RPMI8226 (cell line): ENCODE data around the gene TRIO.

ENCODE experiments used
- DNase-seq: peaks from one replicate; pipeline ENCODE4 v3.0.0-alpha.2; 2015

The TRIO gene

DNA sequence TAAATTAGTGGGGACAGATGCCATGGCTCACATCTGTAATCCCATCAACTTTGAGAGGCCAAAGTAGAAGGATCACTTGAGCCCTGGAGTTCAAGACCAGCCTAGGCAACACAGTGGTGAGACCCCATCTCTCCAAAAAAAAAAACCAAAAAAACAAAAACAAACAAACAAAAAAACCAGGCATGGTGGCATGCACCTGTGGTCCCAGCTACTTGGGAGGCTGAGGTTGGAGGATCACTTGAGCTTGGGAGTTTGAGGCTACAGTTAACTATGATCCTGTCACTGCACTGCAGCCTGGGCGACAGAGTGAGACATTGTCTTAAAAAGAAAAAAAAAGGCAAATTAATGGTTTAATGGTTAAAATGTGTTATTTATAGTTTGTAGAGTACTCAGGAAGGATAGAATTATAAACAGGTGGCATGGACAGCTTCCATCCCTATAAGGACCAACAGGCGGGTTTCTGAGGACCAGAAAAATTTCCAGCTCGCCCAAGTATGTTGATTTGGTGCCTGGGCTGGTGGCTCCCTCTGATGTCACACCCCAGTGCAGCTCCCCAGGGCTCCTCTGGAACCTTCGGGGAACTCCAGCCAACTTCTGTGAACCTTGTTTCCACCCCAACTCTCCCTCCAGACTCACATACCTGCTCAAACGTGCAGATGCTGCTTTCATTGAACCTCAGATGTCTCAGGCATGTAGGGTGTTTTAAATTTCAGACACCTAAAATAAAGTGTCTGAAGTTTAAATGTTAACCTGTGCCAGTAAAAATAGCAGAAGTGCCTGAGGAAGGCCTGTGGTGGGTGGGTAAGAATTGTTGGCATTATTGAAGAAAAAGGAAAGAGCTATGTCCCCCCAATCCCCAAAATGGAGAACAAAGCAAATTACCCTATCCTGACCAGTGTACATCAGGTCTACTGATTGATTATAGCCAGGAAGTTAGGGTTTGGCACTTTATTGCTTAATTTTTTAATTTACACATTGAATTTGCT, 69.0 kb downstream of the TRIO start:
- DNase-seq = peak; percentile 76

DNA sequence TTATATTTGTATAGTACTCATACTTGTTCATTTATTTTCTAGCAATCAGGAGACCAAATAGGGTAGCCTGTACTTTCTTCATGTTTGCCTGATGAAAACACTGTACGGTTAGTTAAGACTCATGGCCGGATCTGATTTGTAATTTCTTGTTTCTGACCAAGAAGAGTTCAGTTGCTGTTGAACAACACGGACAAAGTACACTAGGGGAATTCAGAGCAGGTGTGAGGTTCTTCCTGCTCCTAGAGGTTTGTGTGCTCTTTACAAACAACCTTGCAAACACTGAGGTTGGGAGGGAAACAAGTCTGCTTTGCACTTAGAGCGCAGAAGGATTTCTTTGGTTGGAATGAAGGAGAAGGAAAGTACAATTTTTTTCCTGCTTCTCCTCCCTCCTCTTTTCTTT, 69.7 kb downstream of the TRIO start:
- DNase-seq = peak; percentile 70

DNA sequence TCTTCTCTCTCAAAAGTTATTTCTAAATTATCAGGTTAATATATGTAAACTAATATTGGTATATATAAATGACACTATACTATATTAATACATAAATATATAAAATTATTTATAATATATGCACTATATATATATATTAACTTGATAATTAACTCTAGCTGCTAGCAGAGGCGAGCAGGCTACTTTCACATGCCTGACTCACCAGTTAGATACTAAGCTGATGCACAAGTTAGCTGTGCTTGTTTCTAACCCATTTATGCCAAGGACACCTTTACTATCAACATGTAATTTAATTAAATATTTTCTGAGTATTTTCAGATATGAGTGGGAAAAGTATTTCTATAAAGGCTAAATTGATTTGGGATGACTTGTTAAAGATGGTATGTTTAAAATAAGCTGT, 70.1 kb downstream of the TRIO start:
- DNase-seq = no peak

DNA sequence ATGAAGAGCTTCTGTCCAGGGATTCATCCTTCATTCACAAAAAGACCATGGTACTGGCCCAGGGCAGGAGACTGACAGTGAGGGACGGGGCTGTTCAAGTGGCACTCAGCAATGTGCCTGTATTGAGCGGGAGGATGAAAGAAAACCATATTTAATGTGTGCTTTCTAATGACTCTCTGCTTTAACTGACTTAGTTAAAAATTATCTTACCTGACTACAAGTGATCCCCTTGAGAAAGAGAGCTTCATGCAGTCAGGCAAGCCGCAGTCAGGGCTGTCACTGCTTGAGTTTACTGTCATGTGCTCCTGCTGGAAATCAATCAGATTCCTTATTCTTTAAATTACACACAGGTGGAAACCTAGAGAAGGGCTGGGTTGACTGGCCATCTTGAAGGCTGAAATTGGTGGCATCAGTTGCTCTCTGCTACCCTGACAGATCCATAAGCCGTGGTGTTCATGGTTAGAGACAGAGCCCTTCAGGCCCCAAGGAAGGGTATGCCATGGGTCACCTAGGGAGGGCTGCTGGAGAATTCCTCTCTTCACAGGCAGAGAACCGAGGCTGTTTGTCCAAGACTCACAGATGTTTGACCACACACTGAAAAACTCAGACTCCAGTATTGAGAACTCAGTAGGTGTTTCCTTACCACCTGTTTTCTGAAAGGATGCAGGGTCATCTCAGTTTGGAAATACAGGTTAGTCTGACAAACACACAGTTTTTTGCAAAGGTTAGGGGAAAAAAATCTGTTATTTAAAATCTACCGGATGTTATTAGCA, 70.9 kb downstream of the TRIO start:
- peak; percentile 76 for DNase-seq

DNA sequence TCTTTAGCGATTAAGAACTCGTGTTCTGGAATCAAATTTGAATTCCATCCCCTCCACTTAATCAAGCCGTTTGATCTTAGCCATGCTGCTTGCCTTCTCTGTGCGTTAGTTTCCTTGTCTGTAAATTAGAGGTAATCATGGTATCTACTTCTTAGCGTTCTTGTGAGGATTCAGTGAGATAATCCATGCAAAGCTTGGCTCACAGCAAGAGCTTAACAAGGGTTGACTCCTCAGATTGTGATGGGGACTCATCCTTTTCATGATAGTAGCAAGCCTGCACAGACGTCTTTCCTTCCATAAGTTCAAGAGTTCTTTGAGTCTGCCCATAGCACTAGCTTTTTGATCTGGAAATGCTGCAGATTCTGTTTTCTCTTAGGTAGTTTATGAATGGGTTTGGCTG, 72.8 kb downstream of the TRIO start:
- DNase-seq = no peak

- DNase-seq = no peak
These were observed 73.2 kb downstream of the TRIO start for GRCh38 chr5:14216372-14216771.

DNA sequence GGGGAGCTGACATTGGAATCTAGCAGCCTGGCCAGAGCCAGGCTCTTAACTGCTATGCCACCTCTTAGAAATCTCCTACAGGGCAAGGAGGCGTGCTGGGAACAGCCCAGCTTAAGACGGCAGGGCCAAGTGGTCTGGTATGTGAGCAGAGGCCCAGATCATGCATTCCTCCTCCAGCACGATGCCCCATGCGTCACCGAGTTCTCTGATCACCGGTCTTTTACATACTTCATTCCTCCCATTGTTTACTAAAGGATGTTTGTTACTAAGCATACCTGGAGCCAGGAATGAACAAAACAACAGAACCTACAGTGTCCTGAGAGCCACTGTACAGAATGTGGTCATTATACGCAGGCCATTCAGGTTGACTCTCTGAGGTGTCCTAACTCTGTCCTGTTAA, 73.8 kb downstream of the TRIO start:
- DNase-seq = peak; percentile 22

DNA sequence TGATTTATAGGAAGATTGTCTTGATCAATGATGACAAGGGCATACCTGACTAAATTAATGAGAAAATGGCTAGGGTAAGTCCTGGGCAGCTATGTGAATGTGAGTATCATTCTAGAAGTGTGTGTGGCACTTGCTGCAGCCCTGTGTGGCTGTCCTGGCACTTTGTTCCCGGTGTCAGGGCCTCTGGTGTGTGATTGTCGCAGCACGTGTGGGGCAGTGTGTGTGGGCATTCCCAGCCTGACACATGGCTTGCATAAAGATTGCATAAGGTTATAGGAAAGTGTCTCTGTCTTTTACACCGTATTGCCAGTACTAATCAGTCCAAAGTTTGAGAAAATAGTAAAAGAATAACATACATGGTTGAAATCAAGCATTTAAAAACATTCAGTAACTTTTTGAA, 74.4 kb downstream of the TRIO start:
- DNase-seq = peak; percentile 33

DNA sequence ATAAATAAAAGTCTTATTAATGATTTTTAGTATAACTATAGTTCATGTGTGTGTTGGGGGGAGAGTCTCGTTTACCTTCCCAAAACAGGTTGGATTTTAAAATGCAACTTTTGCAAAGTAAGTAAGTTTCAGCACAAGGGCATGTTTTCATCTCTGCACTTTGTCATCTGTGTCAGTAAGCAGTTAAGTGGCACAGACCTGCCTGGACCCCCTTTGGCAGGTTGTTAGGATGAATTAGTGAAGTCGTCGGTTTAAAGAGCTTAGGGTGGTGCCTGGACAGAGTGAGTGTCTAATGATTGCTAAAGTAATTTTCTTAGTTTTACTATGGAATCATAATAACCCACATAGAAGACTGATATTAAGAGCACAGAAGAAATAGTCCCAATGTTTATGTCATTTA, 74.9 kb downstream of the TRIO start:
- peak; percentile 57 for DNase-seq

- DNase-seq = peak; percentile 70
These were observed 75.3 kb downstream of the TRIO start for GRCh38 chr5:14218480-14218879.

DNA sequence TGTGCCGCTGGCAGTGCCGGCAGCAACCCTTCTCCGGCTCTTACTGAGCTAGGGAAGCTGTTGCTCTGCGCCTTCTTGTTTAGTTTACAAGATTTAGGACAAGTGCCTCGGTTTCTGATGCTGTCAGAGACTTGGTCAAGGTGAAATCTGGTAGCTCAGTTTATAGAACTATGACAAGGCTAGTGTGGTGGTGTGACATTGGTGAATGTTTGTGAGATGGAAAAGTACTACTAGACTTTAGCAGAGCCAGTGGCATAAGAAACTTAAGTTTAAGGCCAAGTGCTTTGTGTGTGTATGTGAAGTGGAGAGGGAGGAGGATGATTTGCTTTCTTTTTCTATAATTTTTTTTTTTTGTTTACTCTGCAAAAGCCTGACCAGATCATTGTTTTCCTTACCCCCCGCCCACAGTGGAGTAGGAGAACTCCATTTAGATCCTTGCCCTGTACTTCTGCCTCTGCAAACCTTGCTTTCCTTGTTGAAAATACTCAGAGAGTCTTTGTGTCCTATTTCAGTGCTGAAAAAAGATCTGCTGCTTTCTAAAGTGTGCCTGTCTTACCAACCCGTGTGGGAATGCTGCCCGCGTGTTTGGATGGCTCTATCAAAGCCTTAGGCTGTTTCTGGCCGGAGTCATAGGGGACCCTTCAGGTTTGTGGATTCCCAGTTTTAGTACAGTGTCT, 75.9 kb downstream of the TRIO start:
- peak; percentile 59 for DNase-seq

DNA sequence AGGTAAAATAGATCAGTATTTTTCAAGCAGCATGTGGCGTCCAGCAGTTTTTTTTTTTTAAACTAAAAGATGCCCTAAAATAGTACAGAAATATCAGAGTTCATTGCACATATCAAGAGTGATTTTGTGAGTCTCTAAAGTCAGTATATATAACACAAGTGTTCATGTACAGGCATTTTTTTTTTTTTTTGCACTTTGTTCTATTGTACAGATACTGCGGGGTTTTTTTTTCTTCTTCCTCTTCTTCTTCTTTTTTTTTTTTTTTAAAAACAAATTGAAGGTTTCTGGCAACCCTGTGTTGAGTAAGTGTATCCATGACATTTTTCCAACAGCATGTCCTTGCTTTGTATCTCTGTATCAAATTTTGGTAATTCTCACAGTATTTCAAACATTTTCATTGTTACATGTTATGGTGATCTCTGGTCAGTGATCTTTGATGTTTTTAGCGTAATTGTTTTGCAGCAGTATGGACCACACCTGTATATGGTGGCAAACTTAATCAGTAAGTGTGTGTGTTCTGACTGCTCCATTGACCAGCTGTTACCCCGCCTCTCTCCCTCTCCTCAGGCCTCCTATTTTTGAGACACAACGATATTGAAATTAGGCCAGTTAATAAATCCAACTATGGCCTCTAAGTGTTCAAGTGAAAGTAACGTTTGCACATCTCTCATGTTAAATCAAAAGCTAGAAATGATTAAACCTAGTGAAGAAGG, 76.8 kb downstream of the TRIO start:
- DNase-seq = peak; percentile 20

- DNase-seq = peak; percentile 24
These were observed 77.5 kb downstream of the TRIO start for GRCh38 chr5:14220642-14221041.

DNA sequence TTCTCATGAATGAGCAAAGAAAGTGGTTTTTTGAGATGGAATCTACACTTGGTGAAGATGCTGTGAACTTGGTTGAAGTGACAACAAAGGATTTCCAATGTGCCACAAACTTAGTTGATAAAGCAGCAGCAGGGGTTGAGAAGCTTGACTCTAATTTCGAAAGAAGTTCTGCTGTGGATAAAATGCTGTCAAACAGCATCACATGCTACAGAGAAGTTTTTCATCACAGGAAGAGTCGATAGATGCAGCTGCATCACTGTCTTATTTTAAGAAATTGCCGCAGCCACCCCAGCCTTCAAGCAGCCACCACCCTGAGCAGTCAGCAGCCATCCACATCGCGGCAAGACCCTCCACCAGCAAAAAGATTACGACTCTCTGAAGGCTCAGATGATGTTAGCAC, 78.6 kb downstream of the TRIO start:
- DNase-seq = no peak

DNA sequence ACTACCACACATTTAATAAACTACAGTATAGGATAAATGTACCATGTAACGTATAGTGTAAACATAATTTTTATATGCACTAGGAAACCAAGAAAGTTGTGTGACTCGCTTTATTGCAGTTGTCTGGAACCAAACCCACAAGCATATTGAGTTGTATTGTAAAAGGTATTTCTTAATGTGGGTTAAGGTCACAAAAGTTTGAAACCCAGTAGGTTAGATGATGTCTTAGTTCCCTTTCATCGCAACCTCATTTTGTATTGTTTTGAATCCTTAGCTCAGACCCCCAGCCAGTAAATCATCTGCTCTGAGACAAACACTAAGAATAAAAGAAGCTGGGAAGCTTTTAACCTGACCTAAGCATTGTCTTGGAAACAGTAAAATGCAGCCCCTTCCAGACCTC, 79.1 kb downstream of the TRIO start:
- DNase-seq = no peak

DNA sequence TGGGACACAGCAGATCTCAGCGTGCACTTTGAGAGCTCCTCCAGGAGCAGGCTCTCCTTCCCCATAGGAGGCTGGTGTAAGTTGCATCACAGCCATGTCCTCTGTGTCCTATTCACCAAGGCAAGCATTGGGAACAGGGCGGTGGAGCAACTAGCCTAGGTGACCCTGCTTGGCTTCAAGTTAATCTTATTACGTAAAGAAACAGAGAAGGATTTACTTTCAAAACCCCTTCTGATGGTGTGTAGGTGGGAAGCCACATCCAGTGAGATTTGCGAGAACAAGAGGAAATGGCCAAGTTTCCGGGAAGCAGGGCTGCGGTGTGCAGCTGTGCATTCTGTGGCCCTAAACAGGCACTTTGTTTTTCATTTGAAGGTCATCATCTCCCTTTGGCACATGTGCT, 80.2 kb downstream of the TRIO start:
- DNase-seq = peak; percentile 68

DNA sequence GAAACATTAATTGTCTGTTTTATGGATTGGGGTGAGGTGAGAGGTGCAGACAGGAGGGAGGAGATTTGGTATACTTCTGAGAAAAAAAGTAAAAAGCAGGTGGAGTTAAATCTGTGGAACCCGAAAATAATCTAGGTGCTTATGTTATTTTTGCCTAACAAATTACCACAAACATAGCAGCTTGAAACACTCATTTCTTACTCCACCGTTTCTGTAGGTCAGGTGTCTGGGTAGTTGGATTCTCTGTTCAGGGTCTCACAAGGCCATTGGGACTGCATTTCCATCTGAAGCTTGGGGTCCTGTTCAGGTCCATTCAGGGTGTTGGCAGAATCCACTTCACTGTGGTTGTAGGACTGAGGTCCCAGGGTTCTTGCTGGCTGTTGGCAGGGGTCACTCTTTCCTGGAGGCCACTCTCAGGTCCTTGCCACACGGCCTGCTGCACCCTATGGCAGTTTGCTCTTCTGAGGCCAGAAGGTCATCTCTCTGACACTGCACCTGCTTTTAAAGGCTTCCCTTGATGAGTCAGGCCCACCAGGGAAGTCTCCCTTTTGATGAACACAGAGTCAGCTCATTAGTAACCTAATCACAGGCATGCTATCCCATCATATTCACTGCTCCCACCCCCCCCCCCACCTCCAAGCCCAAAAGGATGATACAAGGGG, 82.2 kb downstream of the TRIO start:
- DNase-seq = peak; percentile 76

- DNase-seq = peak; percentile 77
These were observed 83.0 kb downstream of the TRIO start for GRCh38 chr5:14226149-14226548.

- peak; percentile 19 for DNase-seq
These were observed 83.4 kb downstream of the TRIO start for GRCh38 chr5:14226554-14226953.

GRCh38 chr5:14226992-14227391, 83.8 kb downstream of the TRIO start:
- peak; percentile 19 for DNase-seq

- DNase-seq = no peak
These were observed 84.4 kb downstream of the TRIO start for GRCh38 chr5:14227513-14227912.

DNA sequence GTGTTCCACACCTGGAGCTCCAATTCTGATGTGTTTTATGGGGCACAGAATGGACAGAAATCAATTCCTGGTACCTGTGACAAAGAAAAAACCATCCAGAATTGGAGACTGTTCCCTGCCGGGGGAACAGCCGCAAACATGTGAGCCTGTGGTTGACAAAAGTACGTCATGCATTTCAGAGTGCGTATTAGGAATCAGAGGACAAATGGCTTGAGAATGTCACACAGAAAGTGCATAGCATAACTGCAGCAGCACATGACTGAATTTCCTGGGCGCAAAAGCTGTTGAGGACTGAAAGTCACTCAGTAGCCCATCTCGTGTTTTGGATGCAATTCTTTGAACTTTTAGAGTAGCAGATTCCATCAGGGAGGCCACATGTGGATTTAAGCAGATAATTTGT, 85.1 kb downstream of the TRIO start:
- DNase-seq = peak; percentile 72
